Lung (tissue), 12 donors: ENCODE results near the gene CEP72. TPM values are rescaled to one million over a fixed set of nuclear protein-coding genes. Genes with fewer than 3 reads are reported as not detected.

Source experiments
- ATAC-seq: fragments of 200-7000 bp; cut with Tn5 transposase; one replicate; pipeline ENCODE4 v1.9.1; 2020; ENCODE audit warnings: moderate number of reproducible peaks; ENCODE audit not compliant: insufficient read depth, low FRiP score
- DNase-seq, 3 donors: peaks; one replicate each; pipeline ENCODE4 v3.0.0-alpha.2; 2013 to 2017
- H3K27ac ChIP-seq, 2 donors: one replicate each; pipeline ENCODE4 v1.5.1; 2013; ENCODE audit warnings: mild to moderate bottlenecking in 2 of 2, moderate library complexity in 2 of 2, control low read depth in 1 of 2, inconsistent platforms in 1 of 2, low read depth in 1 of 2, low read length in 1 of 2
- H3K27me3 ChIP-seq, 3 donors: one replicate each; pipeline ENCODE4 v1.5.1; 2013; ENCODE audit warnings: low read length in 2 of 3; ENCODE audit not compliant: control insufficient read depth in 3 of 3, insufficient read depth in 3 of 3
- H3K36me3 ChIP-seq, 4 donors: one replicate each; pipeline ENCODE4 v1.5.1; 2013; ENCODE audit warnings: low read length in 4 of 4, mild to moderate bottlenecking in 1 of 4, moderate library complexity in 1 of 4; ENCODE audit not compliant: control insufficient read depth in 4 of 4, insufficient read depth in 4 of 4
- H3K4me1 ChIP-seq, 5 donors: one replicate each; pipeline ENCODE4 v1.5.1; 2013; ENCODE audit warnings: low read length in 5 of 5, mild to moderate bottlenecking in 2 of 5, moderate library complexity in 1 of 5; ENCODE audit not compliant: control insufficient read depth in 5 of 5, insufficient read depth in 5 of 5
- H3K4me3 ChIP-seq: one replicate; pipeline ENCODE4 v1.5.1; 2013; ENCODE audit warnings: mild to moderate bottlenecking, control low read depth, moderate library complexity
- H3K9ac ChIP-seq, 2 donors: one replicate each; pipeline ENCODE4 v1.5.1; 2013; ENCODE audit warnings: low read length in 2 of 2, control low read depth in 1 of 2; ENCODE audit not compliant: insufficient read depth in 1 of 2
- H3K9me3 ChIP-seq, 4 donors: one replicate each; pipeline ENCODE4 v1.5.1; 2013; ENCODE audit warnings: low read length in 3 of 4, mild to moderate bottlenecking in 1 of 4, moderate library complexity in 1 of 4; ENCODE audit not compliant: control insufficient read depth in 4 of 4, insufficient read depth in 3 of 4
- WGBS, 2 donors: extraction: QIAGEN DNeasy Blood & Tissue Kit; methylation state at CpG; one replicate each; pipeline ENCODE4 v1.1.7; 2013; 5-methylcytosine and 5-hydroxymethylcytosine counted together
- polyA plus RNA-seq, 2 donors: library from polyadenylated mRNA; stranded (reverse); fragments of 200-250 nt; gene quantifications; one replicate each; pipeline ENCODE4 v1.2.1, GENCODE V29; 2013
- total RNA-seq, 2 donors: library from RNA; depleted of rRNA in 1 of 2; stranded (reverse); fragments of >200 nt in 1 of 2; gene quantifications; one replicate each; pipeline ENCODE4 v1.2.1, GENCODE V29; 2014 to 2021
- TF ChIP-seq, protein P1 (sequence below): IDR thresholded peaks from 2 replicates; pipeline ENCODE4 v1.5.1; 2012; ENCODE audit warnings: mild to moderate bottlenecking; ENCODE audit errors: control extremely low read depth, extremely low read depth
- donor health status: control.
- donor health status: control.
- donor health status: Bipolar disorder and iron deficiency.
- donor health status: healthy.
- donor health status: DM: yes; HTN: yes; CAD: no.

Gene CEP72
- total and polyA plus RNA-seq, 4 donors, result 3.1 to 12.1 (median 6.0) TPM

DNA sequence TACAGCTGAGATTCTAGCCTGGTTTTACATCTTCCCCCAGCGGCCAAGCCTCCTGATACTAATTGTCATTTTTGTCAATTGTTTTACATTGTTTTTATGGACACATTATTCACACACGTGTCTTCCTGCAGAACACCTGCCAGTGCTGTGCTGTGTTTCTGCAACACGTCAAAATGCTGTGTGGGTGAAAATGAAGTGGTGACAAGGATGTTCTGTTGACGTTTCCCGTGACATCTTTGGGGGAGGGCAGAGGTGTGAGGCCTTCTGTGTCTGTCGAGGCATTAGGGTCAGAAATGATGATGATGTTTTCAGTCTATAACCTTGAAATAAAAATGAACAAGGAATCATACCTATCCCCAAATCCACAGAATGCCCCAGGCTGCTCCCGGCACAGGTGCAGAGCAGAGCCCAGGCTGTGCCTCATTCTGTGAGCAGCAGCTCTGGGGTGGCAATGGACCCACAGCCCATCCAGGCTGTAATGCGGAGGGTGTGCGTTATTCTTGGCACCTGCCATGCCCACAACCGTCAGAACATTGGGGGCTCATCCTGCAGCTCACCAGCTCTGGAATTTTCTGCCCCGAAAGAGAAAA, 23.6 kb upstream of the CEP72 start:
- peak in 1 of 3 donors; percentile 4 for DNase-seq
- 69 to 81% methylated on average over 11 of the region's 11 CpGs for WGBS, 2 donors
- H3K36me3 ChIP-seq, result no peaks in the 10 kb centered on the region
- no peaks in the 10 kb centered on the region for H3K4me1 ChIP-seq
- H3K4me3 ChIP-seq, result no peak overlapping the region
- peaks cover 0 to 9% (median 0%) of the 10 kb centered on the region in 4 donors for H3K9me3 ChIP-seq
- peaks cover 0 to 5% (median 2%) of the 10 kb centered on the region in 3 donors for H3K27me3 ChIP-seq
- H3K9ac ChIP-seq, result no peak overlapping the region
- ATAC-seq, result no peak
- H3K27ac ChIP-seq, result no peak overlapping the region
- TF ChIP-seq, protein P1, sequence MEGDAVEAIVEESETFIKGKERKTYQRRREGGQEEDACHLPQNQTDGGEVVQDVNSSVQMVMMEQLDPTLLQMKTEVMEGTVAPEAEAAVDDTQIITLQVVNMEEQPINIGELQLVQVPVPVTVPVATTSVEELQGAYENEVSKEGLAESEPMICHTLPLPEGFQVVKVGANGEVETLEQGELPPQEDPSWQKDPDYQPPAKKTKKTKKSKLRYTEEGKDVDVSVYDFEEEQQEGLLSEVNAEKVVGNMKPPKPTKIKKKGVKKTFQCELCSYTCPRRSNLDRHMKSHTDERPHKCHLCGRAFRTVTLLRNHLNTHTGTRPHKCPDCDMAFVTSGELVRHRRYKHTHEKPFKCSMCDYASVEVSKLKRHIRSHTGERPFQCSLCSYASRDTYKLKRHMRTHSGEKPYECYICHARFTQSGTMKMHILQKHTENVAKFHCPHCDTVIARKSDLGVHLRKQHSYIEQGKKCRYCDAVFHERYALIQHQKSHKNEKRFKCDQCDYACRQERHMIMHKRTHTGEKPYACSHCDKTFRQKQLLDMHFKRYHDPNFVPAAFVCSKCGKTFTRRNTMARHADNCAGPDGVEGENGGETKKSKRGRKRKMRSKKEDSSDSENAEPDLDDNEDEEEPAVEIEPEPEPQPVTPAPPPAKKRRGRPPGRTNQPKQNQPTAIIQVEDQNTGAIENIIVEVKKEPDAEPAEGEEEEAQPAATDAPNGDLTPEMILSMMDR, result no peak

GRCh38 chr5:589173-589572, 23.0 kb upstream of the CEP72 start:
- no peaks in the 10 kb centered on the region for H3K36me3 ChIP-seq
- H3K4me3 ChIP-seq, result no peak overlapping the region
- DNase-seq, result no peak
- peaks cover 0 to 5% (median 2%) of the 10 kb centered on the region in 3 donors for H3K27me3 ChIP-seq
- TF ChIP-seq, protein P1, result no peak
- peaks cover 0 to 9% (median 0%) of the 10 kb centered on the region in 4 donors for H3K9me3 ChIP-seq
- no peak for ATAC-seq
- no peak overlapping the region for H3K9ac ChIP-seq
- no peaks in the 10 kb centered on the region for H3K4me1 ChIP-seq
- no peak overlapping the region for H3K27ac ChIP-seq
- 93 to 95% methylated on average over 1 of the region's 1 CpG for WGBS, 2 donors

DNA sequence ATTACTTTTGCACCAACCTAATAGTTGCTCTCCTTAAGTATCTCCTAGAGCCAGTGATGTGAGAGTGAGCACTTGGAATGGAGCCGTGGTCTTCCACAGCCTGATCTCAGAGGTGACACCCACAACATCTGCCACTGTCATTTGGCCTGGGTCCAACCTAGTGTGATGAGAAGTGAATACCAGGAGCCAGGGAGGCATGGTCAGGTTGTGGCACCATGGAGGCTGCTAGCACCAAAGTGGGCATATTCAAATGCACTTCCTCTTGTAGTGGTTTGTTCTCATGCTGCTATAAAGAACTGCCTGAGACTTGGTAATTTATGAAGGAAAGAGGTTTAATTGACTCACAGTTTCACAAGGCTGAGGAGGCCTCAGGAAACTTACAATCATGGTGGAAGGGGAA, 22.6 kb upstream of the CEP72 start:
- H3K9me3 ChIP-seq, result peaks cover 0 to 9% (median 0%) of the 10 kb centered on the region in 4 donors
- DNase-seq (peak in 1 of 3 donors; percentile 5), ATAC-seq (no peak)
- no peak overlapping the region for H3K4me3 ChIP-seq
- WGBS, 2 donors, result 69 to 94% methylated on average over 1 of the region's 1 CpG
- H3K27me3 ChIP-seq, result peaks cover 0 to 5% (median 2%) of the 10 kb centered on the region in 3 donors
- no peaks in the 10 kb centered on the region for H3K4me1 ChIP-seq
- H3K9ac ChIP-seq, result no peak overlapping the region
- TF ChIP-seq, protein P1, result no peak
- no peak overlapping the region for H3K27ac ChIP-seq
- H3K36me3 ChIP-seq, result no peaks in the 10 kb centered on the region

DNA sequence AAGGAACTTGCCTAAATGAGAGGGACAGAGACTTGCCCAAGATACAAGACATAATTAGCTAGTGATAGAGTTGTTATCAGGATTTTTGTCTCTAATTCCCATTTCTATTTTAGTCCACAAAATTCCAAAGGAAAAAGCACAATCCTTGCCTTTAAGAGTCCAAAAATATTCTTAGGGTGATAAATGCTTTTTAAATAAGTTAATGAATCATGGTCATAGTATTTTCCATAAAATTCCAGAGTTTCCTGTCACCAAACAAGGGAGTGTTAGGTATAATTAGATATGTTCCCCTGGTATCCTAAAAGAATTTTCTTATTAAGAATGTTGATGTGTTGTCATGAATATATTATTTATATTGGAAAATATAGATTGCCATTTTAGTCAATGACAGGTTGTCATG, 21.8 kb upstream of the CEP72 start:
- H3K4me3 ChIP-seq, result no peak overlapping the region
- H3K36me3 ChIP-seq, result no peaks in the 10 kb centered on the region
- no peak overlapping the region for H3K27ac ChIP-seq
- no peak for DNase-seq
- no peaks in the 10 kb centered on the region for H3K4me1 ChIP-seq
- TF ChIP-seq, protein P1, result no peak
- ATAC-seq, result no peak
- H3K9ac ChIP-seq, result no peak overlapping the region
- peaks cover 2 to 5% (median 4%) of the 10 kb centered on the region in 3 donors for H3K27me3 ChIP-seq
- H3K9me3 ChIP-seq, result peaks cover 0 to 9% (median 0%) of the 10 kb centered on the region in 4 donors
